SKM-1 (cell line): Measurements from ENCODE around the gene ADGRV1.
A peak's percentile ranks its signal among the peaks of the same experiment; 100 is the strongest.

Experiments
- DNase-seq: peaks from one replicate; lab custom pipeline; 2025; ENCODE audit not compliant: unreplicated experiment; lab: John Stamatoyannopoulos, UW

ADGRV1 gene

DNA sequence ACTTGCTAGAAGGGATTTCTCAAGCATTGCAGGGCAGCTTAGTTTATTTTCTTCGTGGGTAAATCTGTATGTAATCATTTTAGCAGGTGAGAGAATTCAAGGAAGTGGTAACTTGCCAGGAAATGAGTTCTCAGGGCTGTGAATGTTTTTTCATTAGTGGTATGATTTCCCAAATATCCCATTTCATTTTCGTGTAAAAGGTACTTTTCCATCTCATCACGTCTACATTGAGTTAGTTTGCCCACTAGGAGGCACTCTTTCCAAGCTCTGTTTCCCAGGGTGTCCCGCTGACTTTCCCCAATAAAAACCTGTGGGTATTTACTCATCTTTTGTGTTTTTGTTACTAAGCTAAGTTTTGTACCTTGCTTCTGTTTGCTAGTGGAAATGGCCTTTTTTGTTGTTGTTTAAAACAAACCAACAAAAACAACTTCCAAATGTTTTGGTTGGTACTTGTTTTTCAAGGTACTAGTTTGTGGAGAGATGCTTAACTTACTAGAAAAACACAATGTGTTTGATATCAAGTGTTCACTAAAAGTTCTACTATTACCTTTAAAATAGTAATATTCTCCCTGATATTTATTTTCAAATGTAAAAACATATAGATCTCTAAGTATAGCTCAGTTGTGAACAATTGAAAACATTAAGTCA lies 373.6 kb downstream of the ADGRV1 start:
- DNase-seq = peak; percentile 6

DNA sequence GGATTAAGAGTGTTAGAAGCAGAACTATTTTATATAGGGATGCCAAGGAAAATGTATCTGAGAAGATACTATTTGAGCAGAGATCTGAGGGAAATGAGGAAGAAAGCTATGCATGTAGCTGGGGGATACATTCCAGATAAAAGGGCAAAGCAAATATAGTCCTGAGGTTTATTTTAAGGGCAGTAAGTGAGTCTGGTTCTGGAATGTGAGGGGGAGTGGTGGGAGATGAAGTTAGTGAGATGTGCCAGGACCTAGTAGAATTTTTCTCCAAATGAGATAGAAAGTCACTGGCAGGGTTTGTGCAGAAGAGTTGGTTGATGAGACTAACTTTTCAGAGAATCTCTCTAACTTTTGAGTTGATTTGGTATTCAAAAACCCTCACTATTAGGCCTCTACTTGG lies 374.7 kb downstream of the ADGRV1 start:
- no peak for DNase-seq

DNA sequence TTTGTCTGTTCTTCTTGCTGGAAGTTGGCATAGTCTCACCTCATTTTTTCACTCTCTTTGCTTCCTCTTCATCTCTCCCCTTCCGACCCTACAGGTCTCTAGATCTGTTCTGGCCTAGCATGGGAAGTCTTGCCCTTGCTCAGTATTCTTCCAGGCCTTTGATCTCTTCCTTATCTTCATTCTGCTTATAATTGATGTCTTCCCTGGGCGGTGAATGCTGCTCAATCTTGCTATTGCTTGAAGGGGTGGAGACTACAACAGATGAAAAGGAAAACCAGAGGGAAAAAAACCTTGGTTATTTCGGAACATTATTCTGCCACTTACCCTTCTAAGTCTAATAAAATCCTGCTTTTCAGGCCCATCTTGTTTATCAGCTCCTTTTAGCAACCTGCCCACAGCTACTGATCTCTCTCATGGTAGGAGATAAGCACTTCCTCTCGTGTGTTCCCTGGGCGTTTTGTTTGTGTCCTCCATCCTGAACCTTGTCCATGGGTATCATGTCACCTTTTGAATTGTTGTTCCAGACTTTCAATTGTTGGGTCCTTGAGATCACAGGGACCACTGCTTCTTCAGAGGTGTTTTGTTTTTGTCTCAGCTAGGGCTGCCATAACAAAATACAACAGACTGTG lies 375.6 kb downstream of the ADGRV1 start:
- no peak for DNase-seq

DNA sequence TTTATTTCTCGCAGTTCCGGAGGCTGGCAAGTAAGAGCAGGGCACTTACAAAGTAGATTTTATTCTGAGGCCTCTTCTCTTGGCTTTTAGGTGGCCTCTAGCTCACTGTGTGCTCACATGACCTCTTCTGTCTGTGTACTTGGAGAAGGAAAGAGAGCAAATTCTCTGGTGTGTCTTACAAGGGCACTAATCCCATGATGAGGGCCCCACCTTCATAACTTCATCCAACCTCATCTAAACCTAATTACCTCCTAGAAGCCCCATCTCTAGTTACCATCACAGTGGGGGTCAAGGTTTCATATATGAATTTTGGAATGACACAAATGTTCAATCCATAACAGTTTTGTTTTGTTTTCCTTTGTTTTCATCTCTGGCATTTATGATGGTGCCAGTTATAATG lies 376.1 kb downstream of the ADGRV1 start:
- DNase-seq = no peak

DNA sequence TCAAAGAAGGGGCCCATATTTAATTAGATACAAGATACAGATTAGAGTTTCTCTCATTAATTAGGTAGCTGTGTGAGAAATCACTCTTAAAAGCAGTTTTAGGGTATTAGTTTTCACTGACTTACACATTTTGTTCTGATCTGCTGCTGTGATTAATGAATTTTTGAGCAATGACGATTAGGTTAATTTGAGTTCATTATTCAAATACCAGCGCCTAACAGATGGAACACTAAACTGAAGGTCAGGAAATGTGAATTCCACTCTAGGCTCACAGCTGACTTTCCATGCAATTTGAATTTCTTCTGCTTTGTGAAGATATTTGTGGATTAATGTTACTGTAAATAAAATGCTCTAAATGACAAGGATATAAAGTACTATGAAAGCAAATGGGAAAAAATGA lies 380.6 kb downstream of the ADGRV1 start:
- DNase-seq = no peak

DNA sequence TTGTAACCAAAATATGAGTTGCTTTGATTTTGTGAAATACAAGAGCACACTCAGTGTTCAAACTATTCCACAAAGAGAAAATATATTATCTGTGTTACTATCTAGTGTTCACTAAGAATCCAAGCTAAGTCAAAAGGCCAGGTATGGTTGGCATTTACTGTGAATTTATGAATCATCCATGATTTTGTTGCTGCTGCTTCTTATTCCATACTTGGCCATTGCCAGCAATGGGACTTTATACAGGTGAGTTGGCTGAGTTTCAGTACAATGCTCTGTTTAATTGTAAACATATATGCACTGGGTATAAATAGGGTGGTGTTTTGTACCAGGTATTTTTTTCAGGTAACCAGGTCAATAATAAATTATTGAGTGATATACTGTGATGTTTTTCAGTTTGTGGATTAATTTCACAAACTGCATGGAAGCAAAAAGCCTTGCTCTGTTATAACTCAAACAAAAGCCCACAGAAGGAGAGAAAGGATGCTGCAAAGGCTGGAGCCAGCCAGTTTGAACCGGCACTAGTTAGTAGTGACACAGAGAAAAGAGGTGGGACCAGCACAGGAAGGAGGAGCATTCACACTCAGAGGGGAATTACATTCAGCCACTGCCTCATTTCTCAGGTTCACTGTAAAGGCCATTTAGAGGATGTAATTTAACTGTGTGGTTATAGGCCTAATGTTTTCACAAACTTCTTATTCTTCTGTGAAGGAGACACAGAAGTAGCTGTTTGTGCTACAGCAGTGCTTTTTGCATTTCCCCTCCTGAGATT lies 381.8 kb downstream of the ADGRV1 start:
- DNase-seq = no peak

DNA sequence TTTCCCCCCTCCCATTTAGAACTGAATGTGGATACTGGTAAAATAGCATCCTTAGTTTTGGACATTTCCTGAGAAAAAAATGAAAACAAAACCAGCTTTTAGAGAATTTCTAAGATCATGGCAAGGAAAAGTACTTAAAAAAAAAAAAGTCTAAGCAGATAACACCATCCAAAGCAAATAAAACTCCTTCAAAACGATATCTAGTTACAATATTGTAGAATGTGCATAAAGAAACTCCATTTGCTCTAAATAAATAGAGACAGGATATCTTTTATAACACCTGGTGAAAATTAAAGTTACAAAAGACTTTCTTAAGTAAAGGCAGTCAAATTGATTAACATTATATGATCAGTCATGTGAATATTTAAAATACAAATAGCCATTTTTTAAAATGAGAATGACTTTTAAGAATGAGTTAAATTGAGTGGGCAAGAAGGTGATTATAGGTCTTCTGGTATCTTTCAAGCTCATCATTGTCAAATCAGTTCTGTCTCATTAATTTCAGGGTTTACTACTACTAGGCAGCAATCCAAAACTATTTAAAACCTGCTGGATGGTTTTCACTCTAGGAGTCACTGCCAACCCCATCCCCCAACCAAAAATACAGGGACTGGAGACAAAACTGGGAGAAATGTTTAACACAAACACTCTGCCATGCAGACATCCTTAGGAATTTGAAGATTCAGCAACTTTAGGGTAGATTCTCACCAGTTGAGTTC lies 382.6 kb downstream of the ADGRV1 start:
- DNase-seq = no peak

DNA sequence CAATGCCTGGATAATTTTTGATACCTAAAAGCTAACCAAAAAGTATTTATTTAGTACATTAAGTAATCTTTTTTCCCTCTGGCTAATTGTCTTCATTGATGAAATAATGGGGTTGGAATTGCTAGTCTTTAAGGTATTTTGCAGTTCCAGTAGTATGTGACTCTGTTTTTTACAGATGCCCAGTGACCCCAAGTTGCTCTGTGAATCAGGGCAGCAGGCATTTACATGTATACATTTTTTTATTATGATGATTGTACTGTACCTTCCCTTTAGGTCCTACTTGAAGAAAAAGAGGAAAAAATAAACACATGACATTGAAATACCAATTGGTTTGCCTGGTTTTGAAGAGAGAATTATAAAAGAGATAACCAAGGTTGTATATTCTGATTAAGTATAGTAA lies 385.5 kb downstream of the ADGRV1 start:
- no peak for DNase-seq

DNA sequence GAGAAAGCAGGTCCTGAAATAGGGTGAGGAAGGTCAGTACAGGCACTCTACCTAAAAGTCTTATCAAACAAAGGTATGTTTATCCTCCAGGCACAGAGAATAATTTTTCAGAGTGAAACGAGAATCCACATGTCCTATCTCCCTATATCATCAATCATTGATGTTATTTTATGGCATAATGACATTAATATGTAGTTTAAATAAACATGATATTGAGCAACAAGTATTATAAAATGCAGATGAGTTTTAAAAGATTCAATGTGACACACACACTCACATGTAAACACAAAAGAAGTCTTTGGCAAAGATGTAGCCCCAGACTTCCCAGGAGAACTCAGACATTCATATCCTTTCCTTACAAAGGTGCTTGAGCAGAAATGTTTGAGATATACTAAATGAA lies 389.1 kb downstream of the ADGRV1 start:
- DNase-seq = no peak

DNA sequence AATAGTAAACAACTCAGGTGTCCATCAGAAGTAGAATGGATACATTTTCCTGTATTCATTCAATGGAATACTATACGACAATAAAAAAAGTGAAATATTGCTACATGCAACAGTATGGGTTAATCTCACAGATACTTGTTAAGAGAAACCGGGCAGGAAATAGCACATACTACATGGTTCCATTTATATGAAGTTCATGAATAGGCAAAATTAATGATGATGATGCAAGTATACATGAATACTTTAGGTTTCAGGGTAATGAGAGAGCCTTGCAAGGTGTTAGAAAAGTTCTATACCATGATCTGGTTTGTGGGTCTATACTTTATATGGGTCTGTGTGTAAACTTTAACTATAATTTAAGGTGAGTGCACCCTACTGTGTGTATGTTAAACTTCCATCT lies 390.4 kb downstream of the ADGRV1 start:
- DNase-seq = no peak

DNA sequence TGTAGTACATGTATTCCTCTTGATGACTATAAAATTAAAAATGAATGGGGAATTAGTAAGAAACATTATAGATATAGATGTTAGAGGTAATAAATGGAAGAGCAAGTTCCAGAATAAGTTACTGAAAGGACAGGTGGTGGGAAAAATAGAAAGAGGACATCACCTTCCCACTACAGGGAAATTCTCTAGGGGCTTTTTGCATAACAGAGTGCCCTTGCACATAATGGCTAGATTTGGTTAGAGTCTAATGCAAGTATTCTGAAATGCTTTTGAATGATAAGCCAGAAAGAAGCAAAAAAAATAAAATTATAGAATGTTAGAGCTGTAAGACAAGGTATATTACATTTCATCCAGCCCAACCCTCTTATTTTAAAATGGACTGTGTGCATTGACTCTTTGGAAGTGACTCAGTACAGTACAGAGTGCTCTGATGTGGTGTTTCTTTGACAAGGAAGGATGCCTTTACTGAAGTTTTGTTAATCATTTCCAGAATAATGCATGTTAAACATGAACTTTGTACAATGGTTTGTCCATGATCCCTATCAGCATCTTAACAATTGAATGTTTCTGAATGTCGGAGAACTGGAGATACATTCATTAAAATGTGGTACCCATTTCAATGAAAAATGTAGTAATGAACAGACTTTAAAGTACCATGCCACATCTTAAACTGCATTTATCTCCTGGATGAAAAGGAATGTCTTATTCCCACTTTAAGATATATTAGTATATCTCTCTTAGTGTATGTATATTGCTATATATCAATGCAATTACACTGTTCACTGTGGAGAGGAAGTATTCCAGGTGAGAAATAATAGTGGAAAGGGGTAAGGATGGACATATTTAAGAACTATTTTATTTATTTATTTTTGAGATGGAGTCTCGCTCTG lies 391.1 kb downstream of the ADGRV1 start:
- no peak for DNase-seq

DNA sequence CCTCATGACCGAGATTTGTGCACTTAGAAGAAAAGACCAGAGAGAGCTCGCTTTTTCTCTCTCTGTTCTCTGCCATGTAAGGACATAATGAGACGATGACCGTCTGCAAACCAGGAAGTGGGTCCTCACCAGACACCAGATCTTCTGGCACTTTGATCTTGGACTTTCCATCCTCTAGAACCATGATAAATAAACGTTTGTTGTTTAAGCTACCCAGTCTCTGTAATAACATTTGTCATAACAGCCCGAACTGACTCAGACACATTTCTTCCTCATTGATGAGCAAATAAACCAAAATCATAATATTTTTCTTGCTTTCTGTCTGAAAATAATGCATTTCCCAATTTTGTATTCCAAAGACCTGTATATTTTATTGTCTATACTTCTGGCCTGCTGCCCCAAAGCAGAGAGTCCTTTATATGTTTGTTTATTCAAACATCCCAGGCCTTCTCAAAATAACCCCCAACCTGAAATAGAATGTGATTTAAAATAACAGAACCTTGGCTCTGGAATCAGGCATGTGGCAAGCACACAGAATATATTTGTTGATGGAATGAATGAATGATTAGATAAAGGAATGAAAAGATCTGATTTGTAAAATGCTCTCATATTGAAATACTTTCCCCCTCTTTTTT lies 396.5 kb downstream of the ADGRV1 start:
- no peak for DNase-seq

DNA sequence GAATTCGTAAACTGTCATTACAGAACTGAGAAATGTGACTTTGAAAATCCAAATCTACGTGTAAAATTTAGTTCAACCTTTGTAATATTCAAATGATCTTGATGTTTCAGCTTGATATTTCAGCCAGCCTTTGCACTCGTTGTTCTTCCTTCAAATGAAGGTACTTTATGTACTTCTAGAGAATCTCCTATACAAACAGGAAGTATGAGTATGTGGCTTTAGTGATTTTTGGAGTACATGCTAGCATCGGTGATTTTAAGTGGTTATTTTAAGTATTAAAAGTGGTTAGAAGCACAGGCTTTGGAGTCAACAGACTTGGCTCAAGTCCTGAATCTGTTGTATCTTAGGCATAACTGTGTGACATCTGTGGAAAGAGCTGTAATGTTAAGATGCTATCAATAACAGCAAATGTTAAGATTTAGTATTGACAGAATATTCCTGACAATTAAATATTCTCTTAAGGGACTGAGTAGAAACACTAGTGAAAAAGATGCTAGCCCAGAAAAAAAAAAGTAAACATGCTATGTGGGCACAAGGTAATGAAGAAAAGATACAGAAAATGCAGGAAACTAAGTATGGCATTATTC lies 398.0 kb downstream of the ADGRV1 start:
- no peak for DNase-seq

DNA sequence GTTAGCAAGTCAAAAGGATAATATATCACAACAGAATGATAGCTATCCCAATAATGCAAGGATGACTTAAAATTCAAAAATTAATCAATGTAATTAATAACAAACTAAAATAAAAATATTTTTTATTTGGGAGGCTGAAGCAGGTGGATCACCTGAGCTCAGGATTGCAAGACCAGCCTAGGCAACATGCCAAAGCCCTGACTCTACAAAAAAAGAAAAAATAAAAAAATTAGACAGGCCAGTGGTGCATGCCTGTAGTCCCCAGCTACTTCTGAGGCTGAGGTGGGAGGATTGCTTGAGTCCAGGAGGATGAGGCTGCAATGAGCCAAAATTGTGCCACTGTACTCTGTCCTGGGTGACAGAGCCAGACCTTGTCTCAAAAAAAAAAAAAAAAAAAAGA lies 399.3 kb downstream of the ADGRV1 start:
- DNase-seq = no peak

DNA sequence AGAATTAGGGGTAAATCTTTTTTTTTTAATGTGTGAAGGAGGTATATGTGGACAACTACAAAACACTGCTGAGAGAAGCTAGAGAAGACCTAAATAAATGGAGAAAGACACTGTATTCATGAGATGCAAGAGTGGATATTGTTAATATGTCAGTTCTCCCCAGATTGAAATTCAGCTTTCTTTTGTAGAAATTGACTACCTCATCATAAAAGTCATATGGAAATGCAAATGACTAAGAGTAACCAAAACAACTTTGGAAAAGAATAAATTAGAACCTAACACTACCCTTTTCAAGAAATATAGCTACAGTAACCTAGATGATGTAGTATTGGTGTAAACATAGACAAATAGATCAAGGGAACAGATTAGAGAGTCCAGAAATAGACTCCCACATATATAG lies 400.7 kb downstream of the ADGRV1 start:
- no peak for DNase-seq

DNA sequence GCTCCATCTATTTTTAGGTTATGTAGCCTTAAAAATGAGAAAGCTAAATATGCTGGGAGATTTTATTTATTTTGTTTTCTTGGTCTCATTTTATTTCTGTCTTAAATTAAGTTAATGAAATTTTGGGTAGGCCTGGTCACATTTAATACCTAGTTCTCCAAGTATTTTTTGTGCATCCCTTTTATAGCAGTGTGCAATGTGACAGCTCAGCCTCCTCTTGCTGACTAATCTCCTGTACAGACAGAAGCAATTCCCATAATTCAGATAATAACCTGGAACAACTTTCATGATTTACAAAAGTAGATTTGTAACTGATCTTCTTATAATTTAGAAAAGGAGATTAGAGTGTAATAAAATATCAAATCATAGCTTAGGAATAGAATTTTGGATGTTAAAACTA lies 403.9 kb downstream of the ADGRV1 start:
- DNase-seq = no peak

DNA sequence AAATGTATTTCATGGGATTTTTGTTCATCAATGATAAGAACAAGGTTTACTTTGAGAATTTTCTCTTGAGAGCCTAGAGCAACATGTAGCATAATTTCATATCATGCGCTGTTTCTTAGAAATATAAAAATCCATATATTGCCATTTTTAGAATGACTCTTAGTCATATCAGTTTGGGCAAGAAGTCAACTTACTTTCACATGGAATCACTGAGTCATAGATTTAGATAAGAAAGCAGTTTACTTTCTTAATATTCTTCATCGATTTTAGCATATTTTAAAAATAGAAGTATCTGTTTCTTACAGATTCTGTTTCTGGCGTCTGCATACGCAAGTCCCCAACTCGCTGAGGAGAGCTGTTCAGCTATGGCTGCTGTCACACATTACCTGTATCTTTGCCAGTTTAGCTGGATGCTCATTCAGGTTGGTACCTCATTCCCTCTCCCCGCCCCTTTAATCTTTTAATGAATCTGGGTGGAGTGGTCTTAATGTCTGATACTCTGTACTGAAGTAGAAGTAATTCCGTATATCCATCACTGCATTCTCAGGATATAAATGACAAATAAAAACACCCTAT lies 406.6 kb downstream of the ADGRV1 start:
- no peak for DNase-seq

DNA sequence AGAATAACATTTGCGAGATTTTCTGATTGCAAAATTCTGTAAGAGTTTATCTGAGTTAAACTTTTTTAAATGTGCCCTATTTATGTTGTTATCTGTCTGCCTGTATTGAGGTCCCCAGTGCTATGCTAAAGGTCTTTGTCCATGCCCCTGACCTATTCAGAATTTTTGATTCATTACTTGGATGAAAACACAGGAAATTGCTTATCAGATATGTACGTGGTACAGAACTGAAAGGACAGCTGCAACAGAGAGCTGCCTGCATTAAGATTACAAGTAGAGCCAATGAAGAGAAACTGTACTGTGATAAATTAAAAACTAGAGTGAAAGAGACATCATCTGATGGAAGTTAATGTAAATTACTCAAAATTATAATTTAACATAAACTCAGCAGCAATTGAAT lies 408.8 kb downstream of the ADGRV1 start:
- no peak for DNase-seq

DNA sequence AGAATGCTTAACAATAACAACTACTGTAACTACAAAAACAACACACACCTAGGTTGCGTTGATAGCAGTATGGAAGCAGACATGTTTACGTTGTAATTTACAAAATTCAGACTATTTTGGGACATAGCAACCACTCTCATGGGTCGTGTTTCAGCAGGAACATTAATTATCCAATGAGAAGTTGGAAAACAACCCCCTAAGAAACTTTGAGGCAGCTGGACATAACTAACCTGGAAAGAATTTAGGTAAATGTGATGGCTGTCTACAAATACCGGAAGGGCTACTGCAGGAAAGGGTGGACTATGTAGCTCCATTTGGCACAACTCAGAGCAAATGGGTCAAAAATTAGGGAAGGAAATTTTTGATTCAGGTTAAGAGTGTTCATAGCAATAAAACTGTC lies 409.3 kb downstream of the ADGRV1 start:
- DNase-seq = no peak

DNA sequence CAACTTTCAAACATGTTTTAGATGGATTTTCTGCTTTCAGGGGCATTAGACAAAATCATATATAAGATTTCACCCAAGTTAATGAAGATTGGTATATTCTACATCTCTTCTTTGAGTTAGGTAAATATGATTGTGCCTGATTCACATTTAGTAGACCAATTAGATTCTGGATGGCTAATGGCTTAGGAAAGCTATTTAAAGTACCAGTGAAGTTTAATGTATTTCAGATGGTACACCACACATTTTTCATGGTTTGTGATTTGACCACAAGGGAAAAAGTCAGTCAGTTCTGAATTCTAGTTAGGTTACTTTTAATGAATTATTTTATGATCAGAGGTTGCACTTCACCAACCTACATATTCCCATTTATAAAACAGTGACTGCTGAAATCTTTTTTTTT lies 409.7 kb downstream of the ADGRV1 start:
- no peak for DNase-seq
